Chondrocyte (in vitro differentiated cells): ENCODE results near the gene PPM1A. TPM values are rescaled to one million over a fixed set of nuclear protein-coding genes. Genes with fewer than 3 reads are reported as not detected.

Source experiments
- DNase-seq: peaks from one replicate; pipeline ENCODE4 v3.0.0; 2021; ENCODE audit warnings: mixed read lengths, low spot score
- H3K27ac Mint-ChIP-seq: one replicate; pipeline ENCODE4 v1.8.0; 2021; ENCODE audit warnings: mild to moderate bottlenecking, moderate library complexity, mixed read lengths; ENCODE audit not compliant: unreplicated experiment
- H3K27me3 Mint-ChIP-seq: 2 replicates; pipeline ENCODE4 v1.8.0; 2021; ENCODE audit warnings: low read depth, mixed read lengths
- H3K36me3 Mint-ChIP-seq: 2 replicates; pipeline ENCODE4 v1.8.0; 2021; ENCODE audit warnings: low read depth, mixed read lengths
- H3K4me1 Mint-ChIP-seq: 2 replicates; pipeline ENCODE4 v1.8.0; 2021; ENCODE audit warnings: low read depth, mild to moderate bottlenecking, mixed read lengths
- H3K4me3 Mint-ChIP-seq: one replicate; pipeline ENCODE4 v1.8.0; 2021; ENCODE audit warnings: mild to moderate bottlenecking, moderate library complexity, mixed read lengths; ENCODE audit not compliant: unreplicated experiment
- H3K9me3 Mint-ChIP-seq: 2 replicates; pipeline ENCODE4 v1.8.0; 2021; ENCODE audit warnings: low read depth, mixed read lengths
- CTCF ChIP-seq: fragments of 200-600 bp; sonication (generic); IDR thresholded peaks from 2 replicates; pipeline ENCODE4 v1.5.0; 2021; ENCODE audit warnings: antibody characterized with exemption, mild to moderate bottlenecking, moderate library complexity
- total RNA-seq: library from RNA; stranded (reverse); gene quantifications from 3 replicates; pipeline ENCODE4 v1.2.1, GENCODE V29; 2021

PPM1A gene
- total RNA-seq, 1 donor from 2014 or later: 43.9 TPM

GRCh38 chr14:60214003-60214402 lies 35.0 kb upstream of the PPM1A start:
- no peak overlapping the region for H3K4me3 Mint-ChIP-seq
- no peak for TF ChIP-seq CTCF

DNA sequence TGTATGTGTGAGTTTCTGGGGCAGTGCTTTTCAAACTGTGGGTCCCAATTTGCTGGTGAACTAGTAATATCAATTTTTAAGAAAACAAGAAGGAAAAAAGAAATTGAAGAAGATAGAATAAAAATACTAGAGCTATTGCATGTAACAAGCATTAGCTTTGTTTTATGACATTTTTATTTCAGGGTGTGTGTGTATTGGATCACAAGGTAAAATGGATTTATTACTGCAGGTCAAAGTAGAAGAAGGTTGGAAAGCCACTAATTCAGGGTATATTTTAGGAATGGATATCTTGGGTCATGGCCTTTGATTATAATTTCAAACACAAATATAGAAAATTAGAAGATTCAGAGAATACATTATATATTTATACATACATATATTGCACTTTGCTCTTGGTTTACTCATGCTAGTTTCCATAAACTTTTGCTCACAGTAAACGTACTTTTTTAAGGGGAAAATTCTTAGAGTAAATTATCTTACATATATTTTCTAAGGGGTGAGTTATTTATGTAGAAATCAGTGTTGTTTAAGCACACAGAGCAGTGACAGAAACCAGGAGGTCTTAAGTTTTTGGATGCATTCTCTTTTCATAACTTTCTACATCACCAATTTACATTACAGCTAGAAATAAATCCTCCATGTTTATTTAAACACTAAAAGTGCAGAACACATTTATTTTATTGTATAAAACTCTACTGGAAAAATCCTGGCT lies 34.5 kb upstream of the PPM1A start:
- no peak for DNase-seq
- Mint-ChIP-seq H3K36me3 (peaks cover 1% of the 10 kb centered on the region), H3K27ac (no peak overlapping the region), H3K27me3 (peaks cover 15% of the 10 kb centered on the region), H3K4me3 (no peak overlapping the region), H3K4me1 (no peaks in the 10 kb centered on the region), H3K9me3 (no peaks in the 10 kb centered on the region)
- TF ChIP-seq CTCF: no peak

More at GRCh38 chr14:60214003-60214402, 35.0 kb upstream of the PPM1A start:
- Mint-ChIP-seq H3K36me3 (peaks cover 1% of the 10 kb centered on the region), H3K9me3 (no peaks in the 10 kb centered on the region), H3K27me3 (peaks cover 16% of the 10 kb centered on the region), H3K27ac (no peak overlapping the region), H3K4me1 (no peaks in the 10 kb centered on the region)
- DNase-seq: no peak

GRCh38 chr14:60215127-60215444 lies 33.9 kb upstream of the PPM1A start:
- DNase-seq: no peak
- Mint-ChIP-seq H3K36me3 (peaks cover 1% of the 10 kb centered on the region), H3K27ac (no peak overlapping the region), H3K27me3 (peaks cover 14% of the 10 kb centered on the region), H3K4me1 (no peaks in the 10 kb centered on the region), H3K9me3 (no peaks in the 10 kb centered on the region), H3K4me3 (no peak overlapping the region)
- no peak for TF ChIP-seq CTCF

DNA sequence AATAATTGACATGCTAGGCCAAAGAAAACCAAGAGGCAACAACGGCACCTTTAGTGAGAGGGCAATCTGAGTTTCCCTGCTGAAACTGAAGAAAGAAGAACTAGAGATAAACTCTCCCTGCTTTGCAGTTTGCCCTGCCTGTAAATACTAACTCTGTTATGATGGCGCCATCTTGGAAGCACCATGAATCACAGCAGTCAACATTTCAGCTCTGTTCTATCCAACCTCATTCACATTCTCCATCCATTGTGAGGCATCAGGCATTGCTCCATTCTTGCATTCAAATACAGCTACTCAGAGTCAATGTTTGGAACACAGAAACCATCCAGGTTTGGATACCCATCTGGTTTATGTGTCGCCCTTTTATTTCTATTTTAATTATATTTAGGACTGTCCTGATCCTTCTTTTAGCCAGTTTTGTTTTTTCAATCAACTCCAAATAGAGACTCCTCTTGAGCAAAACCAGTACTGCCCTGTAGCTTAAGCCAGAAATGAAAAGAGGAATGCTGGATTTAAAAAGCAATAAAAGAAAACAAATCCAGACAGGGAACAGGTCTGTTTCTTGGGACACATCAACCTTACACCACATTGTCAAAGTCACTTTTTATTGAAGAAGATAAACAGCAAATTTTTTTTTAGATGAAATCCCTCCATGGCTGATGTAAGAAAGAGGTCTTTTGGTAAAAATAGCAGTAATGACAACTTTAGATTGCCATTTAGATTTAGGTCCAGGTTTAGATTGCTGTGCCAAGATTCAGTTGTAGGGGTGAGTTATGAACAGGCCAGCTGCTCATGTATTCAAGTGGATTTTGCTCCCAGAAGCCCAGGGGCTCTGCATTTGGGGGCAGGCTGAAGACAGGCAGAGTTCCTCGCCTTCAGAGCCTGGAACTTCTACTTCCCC lies 33.3 kb upstream of the PPM1A start:
- H3K4me3 Mint-ChIP-seq: no peak overlapping the region
- no peak for TF ChIP-seq CTCF
- no peak for DNase-seq
- no peaks in the 10 kb centered on the region for H3K4me1 Mint-ChIP-seq
- peaks cover 1% of the 10 kb centered on the region for H3K36me3 Mint-ChIP-seq
- H3K27ac Mint-ChIP-seq: no peak overlapping the region
- H3K27me3 Mint-ChIP-seq: peaks cover 14% of the 10 kb centered on the region
- H3K9me3 Mint-ChIP-seq: no peaks in the 10 kb centered on the region

DNA sequence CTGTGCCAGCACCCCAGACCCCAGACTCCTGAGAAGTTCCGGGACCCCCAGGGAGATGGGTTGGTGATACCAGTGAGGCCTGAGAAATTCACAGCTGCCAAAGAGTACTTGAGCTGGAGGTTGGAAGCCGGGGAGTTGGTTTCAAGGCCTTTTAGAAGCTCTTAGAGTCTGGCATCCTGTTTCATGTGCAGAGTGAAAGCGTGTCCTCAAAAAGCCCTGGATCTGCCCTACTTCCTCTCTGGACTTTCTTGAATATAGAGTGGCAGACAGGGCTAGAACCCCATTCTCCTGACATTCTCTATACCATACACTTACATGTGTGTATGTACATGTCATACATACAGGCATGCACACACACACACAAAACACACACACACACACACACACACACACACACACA lies 31.3 kb upstream of the PPM1A start:
- H3K36me3 Mint-ChIP-seq: no peaks in the 10 kb centered on the region
- H3K4me3 Mint-ChIP-seq: no peak overlapping the region
- TF ChIP-seq CTCF: no peak
- no peak overlapping the region for H3K27ac Mint-ChIP-seq
- peaks cover 6% of the 10 kb centered on the region for H3K27me3 Mint-ChIP-seq
- H3K4me1 Mint-ChIP-seq: no peaks in the 10 kb centered on the region
- H3K9me3 Mint-ChIP-seq: no peaks in the 10 kb centered on the region
- DNase-seq: no peak
